H1 (cell line): ENCODE data around the gene TPP2. TPM values are rescaled to one million over a fixed set of nuclear protein-coding genes. Genes with fewer than 3 reads are reported as not detected.

Experiments
- CTCF ChIA-PET: fragments of 300-600 bp; sonication (Branson Sonifier 250); formaldehyde crosslinking; loops from one replicate; lab custom pipeline; 2021; ENCODE audit not compliant: partially characterized antibody; lab: Charles Lee
- POLR2A ChIA-PET: fragments of 300-600 bp; sonication (Branson Sonifier 250); formaldehyde crosslinking; loops from one replicate; lab custom pipeline; 2021; ENCODE audit warnings: inconsistent platforms; ENCODE audit not compliant: partially characterized antibody; lab: Charles Lee
- DNase-seq, 2 experiments: peaks; one replicate each; pipeline versions ENCODE4 v3.0.0 to v3.0.0-alpha.2; 2010 to 2022; ENCODE audit warnings: low spot score in 2 of 2, low read depth in 1 of 2, mixed read lengths in 1 of 2
- FAIRE-seq: peaks from 2 replicates; lab custom pipeline; 2011; peaks lifted over from hg19 to GRCh38; lab: Jason Lieb, UNC
- H2AFZ ChIP-seq: 2 replicates; pipeline ENCODE4 v1.8.1; 2012; ENCODE audit warnings: low read length, inconsistent platforms
- H2AK5ac ChIP-seq: 2 replicates; pipeline ENCODE4 v1.6.1; 2013; ENCODE audit warnings: low read depth, low read length
- H2BK120ac ChIP-seq: replicated peaks from 2 replicates; pipeline ENCODE3; 2013; ENCODE audit warnings: low read depth, low read length, inconsistent platforms
- H2BK12ac ChIP-seq: 2 replicates; pipeline ENCODE4 v1.6.1; 2013; ENCODE audit warnings: low read depth, low read length
- H2BK15ac ChIP-seq: 2 replicates; pipeline ENCODE4 v1.6.1; 2013; ENCODE audit warnings: low read length
- H2BK20ac ChIP-seq: 2 replicates; pipeline ENCODE4 v1.6.1; 2013; ENCODE audit warnings: low read length
- H2BK5ac ChIP-seq: 2 replicates; pipeline ENCODE4 v1.6.1; 2013; ENCODE audit warnings: low read depth, low read length
- H3K14ac ChIP-seq: 2 replicates; pipeline ENCODE4 v1.6.1; 2013; ENCODE audit warnings: inconsistent platforms; ENCODE audit not compliant: insufficient read length
- H3K18ac ChIP-seq: 2 replicates; pipeline ENCODE4 v1.6.1; 2013; ENCODE audit warnings: low read length; ENCODE audit errors: extremely low read depth
- H3K23ac ChIP-seq: 2 replicates; pipeline ENCODE4 v1.6.1; 2013; ENCODE audit warnings: inconsistent platforms; ENCODE audit not compliant: insufficient read length
- H3K23me2 ChIP-seq: 2 replicates; pipeline ENCODE4 v1.6.1; 2013; ENCODE audit warnings: low read depth, low read length
- H3K27ac ChIP-seq: 2 replicates; pipeline ENCODE4 v1.6.1; 2011; ENCODE audit warnings: low read depth, low read length, inconsistent platforms
- H3K27me3 ChIP-seq, 4 experiments: replicated peaks in 1 of 4; 1 replicate in 1 of 4; 2 replicates in 3 of 4; pipeline versions ENCODE4 v1.6.1 to v1.8.1; 2011 to 2013; ENCODE audit warnings: low read length in 3 of 4, mild to moderate bottlenecking in 3 of 4, inconsistent platforms in 2 of 4, mixed read lengths in 2 of 4, moderate library complexity in 1 of 4; ENCODE audit not compliant: control insufficient read depth in 3 of 4, insufficient read depth in 3 of 4; ENCODE audit errors: extremely low read depth in 1 of 4
- H3K36me3 ChIP-seq, 4 experiments: 2 replicates each; pipeline versions ENCODE4 v1.6.1 to v1.8.1; 2011 to 2013; ENCODE audit warnings: mild to moderate bottlenecking in 4 of 4, low read length in 3 of 4, moderate library complexity in 2 of 4, control low read depth in 1 of 4, inconsistent platforms in 1 of 4; ENCODE audit not compliant: insufficient read depth in 4 of 4, control insufficient read depth in 2 of 4
- H3K4ac ChIP-seq: replicated peaks from 2 replicates; pipeline ENCODE3; 2013; ENCODE audit warnings: low read length, low read depth, mixed read lengths, inconsistent platforms; ENCODE audit not compliant: insufficient read length
- H3K4me1 ChIP-seq, 4 experiments: replicated peaks in 1 of 4; 1 replicate in 1 of 4; 2 replicates in 3 of 4; pipeline versions ENCODE4 v1.6.1 to v1.8.1; 2011 to 2013; ENCODE audit warnings: low read length in 3 of 4, inconsistent platforms in 2 of 4, mixed read lengths in 1 of 4; ENCODE audit not compliant: insufficient read depth in 4 of 4, control insufficient read depth in 3 of 4
- H3K4me2 ChIP-seq, 2 experiments: 2 replicates each; pipeline versions ENCODE4 v1.6.1 to v1.8.1; 2011 to 2013; ENCODE audit warnings: low read depth in 2 of 2, low read length in 2 of 2, control low read depth in 1 of 2, inconsistent platforms in 1 of 2, mild to moderate bottlenecking in 1 of 2; ENCODE audit not compliant: insufficient read depth in 1 of 2
- H3K4me3 ChIP-seq, 4 experiments: fragments of 200-600, 300-600 bp in 1 of 4; sonication (generic), shearing (Covaris generic), sonication (Bioruptor Twin) in 1 of 4; 2 replicates each; pipeline versions ENCODE4 v1.5.1 to v1.8.1; 2011 to 2016; ENCODE audit warnings: low read length in 4 of 4, low read depth in 3 of 4, control low read depth in 2 of 4, inconsistent platforms in 2 of 4, mild to moderate bottlenecking in 2 of 4, mixed read lengths in 1 of 4, moderate library complexity in 1 of 4; ENCODE audit not compliant: insufficient read depth in 2 of 4; ENCODE audit errors: extremely low read depth in 1 of 4
- H3K56ac ChIP-seq: replicated peaks from 2 replicates; pipeline ENCODE3; 2013; ENCODE audit warnings: low read depth, mild to moderate bottlenecking, mixed read lengths, low read length, inconsistent platforms; ENCODE audit not compliant: insufficient read length
- H3K79me1 ChIP-seq: 2 replicates; pipeline ENCODE4 v1.6.1; 2013; ENCODE audit warnings: low read depth, low read length, control low read depth
- H3K79me2 ChIP-seq, 2 experiments: 2 replicates each; pipeline versions ENCODE4 v1.6.1 to v1.8.1; 2012 to 2013; ENCODE audit warnings: low read length in 2 of 2, mild to moderate bottlenecking in 2 of 2, inconsistent platforms in 1 of 2; ENCODE audit not compliant: insufficient read depth in 2 of 2, control insufficient read depth in 1 of 2
- H3K9ac ChIP-seq, 4 experiments: replicated peaks in 1 of 4; 1 replicate in 1 of 4; 2 replicates in 3 of 4; pipeline versions ENCODE4 v1.6.1 to v1.8.1; 2011 to 2013; ENCODE audit warnings: low read depth in 3 of 4, low read length in 3 of 4, control low read depth in 2 of 4, mild to moderate bottlenecking in 2 of 4, moderate library complexity in 2 of 4, inconsistent platforms in 1 of 4; ENCODE audit errors: extremely low read depth in 1 of 4
- H3K9me3 ChIP-seq, 2 experiments: 2 replicates each; pipeline versions ENCODE4 v1.6.1 to v1.8.1; 2012 to 2013; ENCODE audit warnings: mild to moderate bottlenecking in 2 of 2, moderate library complexity in 2 of 2, control low read depth in 1 of 2, inconsistent platforms in 1 of 2, low read depth in 1 of 2, low read length in 1 of 2, mixed read lengths in 1 of 2; ENCODE audit not compliant: insufficient read depth in 2 of 2
- H4K20me1 ChIP-seq, 2 experiments: replicated peaks in 1 of 2; 2 replicates each; pipeline versions ENCODE3 to v1.8.1; 2011 to 2013; ENCODE audit warnings: inconsistent platforms in 2 of 2, low read length in 2 of 2, mild to moderate bottlenecking in 1 of 2; ENCODE audit not compliant: insufficient read depth in 2 of 2, control insufficient read depth in 1 of 2
- H4K5ac ChIP-seq: 2 replicates; pipeline ENCODE4 v1.6.1; 2013; ENCODE audit warnings: low read length, low read depth, mixed read lengths, inconsistent platforms; ENCODE audit not compliant: insufficient read length
- H4K8ac ChIP-seq: 2 replicates; pipeline ENCODE4 v1.8.0; 2013; ENCODE audit warnings: mild to moderate bottlenecking, moderate library complexity, low read length, inconsistent platforms; ENCODE audit not compliant: insufficient read depth; ENCODE audit errors: extremely low read depth
- H4K91ac ChIP-seq: replicated peaks from 2 replicates; pipeline ENCODE3; 2013; ENCODE audit warnings: low read length, mixed read lengths, inconsistent platforms; ENCODE audit not compliant: insufficient read length
- BCL11A ChIP-seq, 2 experiments: IDR thresholded peaks; one replicate each; pipeline ENCODE4 v1.6.1; 2011; ENCODE audit warnings: low read depth in 2 of 2, low read length in 2 of 2, mild to moderate bottlenecking in 2 of 2
- CHD1 ChIP-seq: IDR thresholded peaks from 2 replicates; pipeline ENCODE4 v1.6.1; 2012; ENCODE audit warnings: low read depth, low read length, improper control_type of control experiment
- CTCF ChIP-seq, 3 experiments: IDR thresholded peaks; 1 replicate in 2 of 3; 2 replicates in 1 of 3; pipeline versions ENCODE4 v1.5.1 to v1.6.1; 2011; ENCODE audit warnings: low read length in 3 of 3, mild to moderate bottlenecking in 3 of 3, inconsistent platforms in 2 of 3, low read depth in 1 of 3, moderate library complexity in 1 of 3; ENCODE audit not compliant: insufficient read depth in 1 of 3; ENCODE audit errors: control extremely low read depth in 1 of 3
- EGR1 ChIP-seq: IDR thresholded peaks from 2 replicates; pipeline ENCODE4 v1.6.1; 2011; ENCODE audit warnings: low read depth, low read length, borderline replicate concordance
- POLR2A ChIP-seq, 2 experiments: IDR thresholded peaks; 1 replicate in 1 of 2; 2 replicates in 1 of 2; pipeline ENCODE4 v1.6.1; 2011; ENCODE audit warnings: low read depth in 2 of 2, low read length in 2 of 2, mild to moderate bottlenecking in 2 of 2; ENCODE audit errors: control extremely low read depth in 1 of 2
- RFX5 ChIP-seq: IDR thresholded peaks from 2 replicates; pipeline ENCODE4 v1.6.1; 2011; ENCODE audit warnings: low read depth, low read length, improper control_type of control experiment, borderline replicate concordance
- TAF7 ChIP-seq: optimal IDR thresholded peaks from 2 replicates; pipeline ENCODE3; 2011; ENCODE audit warnings: low read depth, mild to moderate bottlenecking, inconsistent platforms, low read length, moderate library complexity, borderline replicate concordance
- TEAD4 ChIP-seq: IDR thresholded peaks from 2 replicates; pipeline ENCODE4 v1.6.1; 2012; ENCODE audit warnings: low read depth, low read length, inconsistent platforms, mixed read lengths
- WGBS, 2 experiments: shearing (Covaris generic) in 1 of 2; methylation state at CpG; one replicate each; pipeline versions ENCODE4 v1.1.6 to v1.1.7; 2013 to 2015; ENCODE audit warnings: low lambda C conversion rate in 2 of 2, mixed read lengths in 2 of 2, inconsistent platforms in 1 of 2, low coverage in 1 of 2, missing lambda C conversion rate in 1 of 2; ENCODE audit not compliant: insufficient replicate concordance in 2 of 2, insufficient coverage in 1 of 2, insufficient read length in 1 of 2; ENCODE audit errors: extremely low coverage in 1 of 2, missing lambda C conversion rate in 1 of 2; 5-methylcytosine and 5-hydroxymethylcytosine counted together
- polyA plus RNA-seq, 7 experiments: library from polyadenylated mRNA; depleted of rRNA in 3 of 7; stranded (reverse) in 5 of 7; unstranded in 2 of 7; fragments of >200 nt in 5 of 7; fragments of 200-250 nt in 2 of 7; gene quantifications; 1 replicate in 5 of 7; 2 replicates in 1 of 7; 4 replicates in 1 of 7; pipeline versions ENCODE4 v1.2.1 to v1.2.3, GENCODE V29; 2011 to 2013; ENCODE audit warnings: missing spikeins in 2 of 7, mixed read lengths in 2 of 7
- total RNA-seq: library from RNA; stranded (reverse); fragmentation: NEBNext Ultra II Directional; extraction: Animal tissue kit (Norgen Biotek cat#: 25700); gene quantifications from 2 replicates; pipeline ENCODE4 v1.2.1, GENCODE V29; 2021

Gene TPP2
- total and polyA plus RNA-seq, 2 of the 8 experiments (the other 6 are each of a cell fraction or from before 2014, with no cell fraction given), result 15.9 to 85.7 TPM

DNA sequence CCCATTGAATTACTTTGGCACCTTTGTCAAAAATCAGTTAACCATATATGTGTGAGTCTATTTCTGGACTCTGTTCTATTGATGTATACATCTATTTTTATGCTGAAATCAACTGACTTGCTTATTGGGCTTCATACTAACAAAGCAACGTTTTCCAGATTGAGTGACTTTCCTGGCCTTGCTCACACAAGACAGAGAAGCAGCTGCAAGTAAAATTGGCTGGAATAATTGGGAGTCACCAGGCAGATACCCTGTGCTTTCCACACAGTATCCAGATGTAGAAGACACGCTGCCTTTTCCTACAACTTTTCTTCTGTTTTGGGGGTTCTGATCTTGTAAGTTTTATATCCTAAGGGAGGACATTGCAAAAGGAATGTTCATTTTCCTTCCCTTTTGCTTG is 86.9 kb downstream of the TPP2 start:
- H2AK5ac ChIP-seq, result no peak overlapping the region
- CTCF ChIA-PET, result interaction anchor here (1.0 kb wide), 1 partner anchor 16 kb away, joined by 3 read pairs; no protein-coding TSS in a partner anchor
- no peak overlapping the region for H3K23ac ChIP-seq
- H3K4me1 ChIP-seq, result peaks cover 0 to 6% (median 4%) of the 10 kb centered on the region in 4 experiments; a peak in 5 of 7 replicates
- no peak overlapping the region for H3K27ac ChIP-seq
- no peaks in the 10 kb centered on the region for H4K20me1 ChIP-seq
- H3K79me2 ChIP-seq, result no peaks in the 10 kb centered on the region
- no peak overlapping the region for H2BK120ac ChIP-seq
- no peaks in the 10 kb centered on the region for H3K27me3 ChIP-seq
- H3K9ac ChIP-seq, result no peak overlapping the region
- no peak overlapping the region for H2BK20ac ChIP-seq
- H2BK15ac ChIP-seq, result no peak overlapping the region
- WGBS, 2 experiments, result 97% methylated on average over 2 of the region's 2 CpGs; no CpG with 5 or more reads in 1 of the 2 experiments
- H3K4ac ChIP-seq, result no peak overlapping the region
- no peak overlapping the region for H4K8ac ChIP-seq
- no peak overlapping the region for H2BK5ac ChIP-seq
- no peak for FAIRE-seq
- no peak overlapping the region for H3K18ac ChIP-seq
- TF ChIP-seq POLR2A (IDR thresholded peaks at IDR 0.05; ENCODE audit: control extremely low read depth in 1 of 2, low read depth in 2 of 2, low read length in 2 of 2) (no peak), BCL11A (IDR thresholded peaks at IDR 0.05; ENCODE audit: low read depth in 2 of 2, low read length in 2 of 2) (no peak), TEAD4 (no peak), RFX5 (no peak), TAF7 (no peak), CHD1 (no peak), EGR1 (no peak), CTCF (IDR thresholded peaks at IDR 0.05; ENCODE audit: control extremely low read depth in 1 of 3, insufficient read depth in 1 of 3, low read depth in 1 of 3, low read length in 3 of 3) (no peak)
- TF ChIP-seq, all 59 proteins: peak for 0
- Histone ChIP-seq H3K4me3 (no peak overlapping the region), H3K23me2 (no peaks in the 10 kb centered on the region), H2BK12ac (no peak overlapping the region), H3K56ac (no peak overlapping the region), H4K5ac (no peak overlapping the region), H3K14ac (no peak overlapping the region), H4K91ac (no peak overlapping the region), H3K4me2 (no peak overlapping the region), H3K36me3 (peaks cover 0 to 16% (median 8%) of the 10 kb centered on the region in 4 experiments; a peak in 5 of 8 replicates), H2AFZ (no peak overlapping the region), H3K9me3 (no peaks in the 10 kb centered on the region), H3K79me1 (no peaks in the 10 kb centered on the region)
- DNase-seq, result no peak
- POLR2A ChIA-PET, result no interaction called here
